RWPE2 (cell line): Measurements from ENCODE around the gene ABCA9.

ENCODE experiments used
- ATAC-seq: fragments of 200-7000 bp; cut with Tn5 transposase; 3 replicates; pipeline ENCODE4 v1.9.1; 2021; ENCODE audit warnings: low read depth
- DNase-seq: peaks from one replicate; pipeline ENCODE4 v3.0.0-alpha.2; 2020; ENCODE audit warnings: low spot score
- H3K27ac ChIP-seq: fragments of 450-650 bp; 2 replicates; pipeline ENCODE4 v1.5.1; 2017; ENCODE audit warnings: mild to moderate bottlenecking; ENCODE audit not compliant: poor library complexity, severe bottlenecking
- H3K27me3 ChIP-seq: fragments of 250-450 bp; sonication (Bioruptor Pico); 2 replicates; pipeline ENCODE4 v1.5.1; 2021; ENCODE audit warnings: mild to moderate bottlenecking, moderate library complexity; ENCODE audit not compliant: insufficient read depth, poor library complexity, severe bottlenecking
- H3K36me3 ChIP-seq: fragments of 250-450 bp; sonication (Bioruptor Pico); 2 replicates; pipeline ENCODE4 v1.5.1; 2020; ENCODE audit warnings: low read depth, mild to moderate bottlenecking, moderate library complexity
- H3K4me1 ChIP-seq: fragments of 250-450 bp; sonication (Bioruptor Pico); 2 replicates; pipeline ENCODE4 v1.5.1; 2021; ENCODE audit warnings: mild to moderate bottlenecking, moderate library complexity; ENCODE audit not compliant: insufficient read depth, poor library complexity, severe bottlenecking
- H3K4me3 ChIP-seq: fragments of 250-450 bp; sonication (Bioruptor Pico); 2 replicates; pipeline ENCODE4 v1.5.1; 2021; ENCODE audit warnings: mild to moderate bottlenecking, moderate library complexity; ENCODE audit not compliant: severe bottlenecking
- H3K9me3 ChIP-seq: fragments of 250-450 bp; sonication (Bioruptor Pico); 2 replicates; pipeline ENCODE4 v1.5.1; 2021; ENCODE audit warnings: mild to moderate bottlenecking, moderate library complexity; ENCODE audit not compliant: severe bottlenecking
- CTCF ChIP-seq: fragments of 450-650 bp; IDR thresholded peaks from one replicate; pipeline ENCODE4 v1.5.1; 2017; ENCODE audit warnings: mild to moderate bottlenecking, moderate library complexity; ENCODE audit not compliant: poor library complexity, severe bottlenecking

The ABCA9 gene

GRCh38 chr17:69061721-69062556 is 1.2 kb upstream of the ABCA9 start:
- Histone ChIP-seq H3K36me3 (no peaks in the 10 kb centered on the region), H3K9me3 (no peaks in the 10 kb centered on the region), H3K4me3 (no peak overlapping the region), H3K27ac (no peak overlapping the region), H3K27me3 (no peaks in the 10 kb centered on the region), H3K4me1 (no peaks in the 10 kb centered on the region)
- ATAC-seq: no peak
- TF ChIP-seq CTCF: no peak
- DNase-seq: no peak

DNA sequence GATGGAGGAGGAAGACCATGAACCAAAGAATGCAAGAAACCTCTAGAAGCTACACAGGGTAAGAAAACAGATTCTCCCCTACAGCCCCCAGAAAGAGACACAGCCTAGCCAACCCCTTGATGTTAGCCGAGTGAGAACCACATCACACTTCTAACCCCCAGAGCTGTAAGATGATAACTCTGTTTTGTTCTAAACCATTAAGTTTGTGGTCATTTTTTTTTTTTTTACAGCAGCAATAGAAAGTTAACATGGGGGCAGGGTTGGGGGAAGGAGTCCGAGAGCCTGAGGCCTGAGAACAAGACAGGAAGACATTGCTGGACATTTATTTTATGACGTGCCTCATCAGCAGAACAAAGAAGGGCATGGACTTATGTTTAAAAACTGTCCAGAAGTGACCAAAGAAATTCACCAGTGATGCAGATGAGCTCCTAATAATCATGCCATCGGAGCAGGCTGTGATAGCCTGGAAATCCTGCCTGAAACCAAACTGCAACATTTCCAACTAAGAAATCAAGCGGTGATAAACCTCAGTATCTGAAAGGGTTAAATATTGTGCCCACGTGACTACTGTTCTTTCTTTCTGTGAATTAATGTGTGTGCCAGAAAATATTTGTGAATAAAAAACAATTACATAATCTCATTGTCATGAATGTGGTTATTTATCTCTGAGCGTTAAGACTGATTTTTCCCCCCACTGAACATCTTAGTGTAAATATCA is 1.1 kb downstream of the ABCA9 start:
- Histone ChIP-seq H3K9me3 (no peaks in the 10 kb centered on the region), H3K27me3 (no peaks in the 10 kb centered on the region), H3K4me1 (no peaks in the 10 kb centered on the region), H3K4me3 (no peak overlapping the region), H3K36me3 (no peaks in the 10 kb centered on the region), H3K27ac (no peak overlapping the region)
- ATAC-seq (no peak), DNase-seq (no peak)
- no peak for TF ChIP-seq CTCF

GRCh38 chr17:69058165-69058564 is 2.6 kb downstream of the ABCA9 start:
- Histone ChIP-seq H3K4me1 (no peaks in the 10 kb centered on the region), H3K27me3 (no peaks in the 10 kb centered on the region), H3K9me3 (no peaks in the 10 kb centered on the region), H3K27ac (no peak overlapping the region), H3K4me3 (no peak overlapping the region), H3K36me3 (no peaks in the 10 kb centered on the region)
- DNase-seq (no peak), ATAC-seq (no peak)
- TF ChIP-seq CTCF: no peak

GRCh38 chr17:69057280-69057679 is 3.4 kb downstream of the ABCA9 start:
- Histone ChIP-seq H3K27ac (no peak overlapping the region), H3K4me1 (no peaks in the 10 kb centered on the region), H3K9me3 (no peaks in the 10 kb centered on the region), H3K36me3 (no peaks in the 10 kb centered on the region), H3K27me3 (no peaks in the 10 kb centered on the region), H3K4me3 (no peak overlapping the region)
- ATAC-seq (no peak), DNase-seq (no peak)
- no peak for TF ChIP-seq CTCF
